WTC11 (cell line): ENCODE data around the gene E2F4. TPM values are rescaled to one million over a fixed set of nuclear protein-coding genes. Genes with fewer than 3 reads are reported as not detected.

Source experiments
- ATAC-seq: fragments of 200-7000 bp; cut with Tn5 transposase; 2 replicates; pipeline ENCODE4 v1.10.0; 2021; ENCODE audit warnings: mild to moderate bottlenecking, moderate library complexity
- CTCF ChIA-PET: fragments of 300-600 bp; sonication (Branson Sonifier 250); formaldehyde crosslinking; loops from one replicate; lab custom pipeline; 2021; ENCODE audit warnings: antibody characterized with exemption; lab: Charles Lee
- POLR2A ChIA-PET: fragments of 350-600 bp; sonication (Branson Sonifier 250); formaldehyde crosslinking; loops from one replicate; lab custom pipeline; 2021; ENCODE audit warnings: antibody characterized with exemption; lab: Charles Lee
- DNase-seq: peaks from one replicate; pipeline ENCODE4 v3.0.0; 2021; ENCODE audit warnings: low spot score
- H3K27ac Mint-ChIP-seq: 2 replicates; pipeline ENCODE4 v1.8.0; 2021; ENCODE audit warnings: mixed read lengths
- H3K27me3 Mint-ChIP-seq: 2 replicates; pipeline ENCODE4 v1.8.0; 2021; ENCODE audit warnings: low read depth, mild to moderate bottlenecking, moderate library complexity, mixed read lengths
- H3K36me3 Mint-ChIP-seq: 2 replicates; pipeline ENCODE4 v1.8.0; 2021; ENCODE audit warnings: mixed read lengths
- H3K4me1 Mint-ChIP-seq: 2 replicates; pipeline ENCODE4 v1.8.0; 2022; ENCODE audit warnings: mixed read lengths
- H3K4me3 Mint-ChIP-seq: 2 replicates; pipeline ENCODE4 v1.8.0; 2021; ENCODE audit warnings: mild to moderate bottlenecking, moderate library complexity, mixed read lengths
- H3K9me3 Mint-ChIP-seq: 2 replicates; pipeline ENCODE4 v1.8.0; 2021; ENCODE audit warnings: mixed read lengths
- ATF1 ChIP-seq: sonication (generic); formaldehyde crosslinking; IDR thresholded peaks from 2 replicates; pipeline ENCODE4 v1.8.1; 2023; ENCODE audit warnings: mild to moderate bottlenecking, moderate library complexity, missing genetic modification reagents
- CREB1 ChIP-seq: sonication (generic); formaldehyde crosslinking; IDR thresholded peaks from 2 replicates; pipeline ENCODE4 v1.8.0; 2023; ENCODE audit warnings: mild to moderate bottlenecking, missing genetic modification reagents
- CREM ChIP-seq: sonication (generic); formaldehyde crosslinking; IDR thresholded peaks from 2 replicates; pipeline ENCODE4 v1.8.1; 2022; ENCODE audit warnings: mild to moderate bottlenecking, missing genetic modification reagents, moderate library complexity
- ETV6 ChIP-seq: sonication (generic); formaldehyde crosslinking; IDR thresholded peaks from 2 replicates; pipeline ENCODE4 v1.8.1; 2022; ENCODE audit warnings: mild to moderate bottlenecking, missing genetic modification reagents
- GABPB1 ChIP-seq: sonication (generic); formaldehyde crosslinking; IDR thresholded peaks from 2 replicates; pipeline ENCODE4 v1.8.1; 2023; ENCODE audit warnings: mild to moderate bottlenecking, missing genetic modification reagents
- MYBL2 ChIP-seq: sonication (generic); formaldehyde crosslinking; IDR thresholded peaks from 2 replicates; pipeline ENCODE4 v1.8.1; 2023; ENCODE audit warnings: mild to moderate bottlenecking, moderate library complexity, missing genetic modification reagents
- NFE2L1 ChIP-seq: sonication (generic); formaldehyde crosslinking; IDR thresholded peaks from 2 replicates; pipeline ENCODE4 v1.8.1; 2023; ENCODE audit warnings: missing genetic modification reagents
- NR1H2 ChIP-seq: sonication (generic); formaldehyde crosslinking; IDR thresholded peaks from 2 replicates; pipeline ENCODE4 v1.9.0; 2021; ENCODE audit warnings: mild to moderate bottlenecking, moderate library complexity, missing genetic modification reagents
- SP1 ChIP-seq: sonication (generic); formaldehyde crosslinking; conservative IDR thresholded peaks from 2 replicates; pipeline ENCODE4 v1.8.1; 2022; ENCODE audit warnings: missing genetic modification reagents
- TEAD1 ChIP-seq: sonication (generic); formaldehyde crosslinking; IDR thresholded peaks from 2 replicates; pipeline ENCODE4 v1.8.0; 2022; ENCODE audit warnings: mild to moderate bottlenecking, missing genetic modification reagents
- TEAD4 ChIP-seq: sonication (generic); formaldehyde crosslinking; IDR thresholded peaks from 2 replicates; pipeline ENCODE4 v1.8.0; 2022; ENCODE audit warnings: mild to moderate bottlenecking, missing genetic modification reagents
- ZNF121 ChIP-seq: sonication (generic); formaldehyde crosslinking; IDR thresholded peaks from 2 replicates; pipeline ENCODE4 v1.8.0; 2023; ENCODE audit warnings: missing genetic modification reagents
- ZNF396 ChIP-seq: fragments of 250-450 bp; sonication (Bioruptor Pico); IDR thresholded peaks from 2 replicates; pipeline ENCODE4 v1.8.0; 2021; ENCODE audit warnings: mild to moderate bottlenecking, moderate library complexity, borderline replicate concordance
- ZNF416 ChIP-seq: fragments of 250-450 bp; sonication (Bioruptor Pico); IDR thresholded peaks from 2 replicates; pipeline ENCODE4 v1.9.0; 2021; ENCODE audit warnings: mild to moderate bottlenecking, inconsistent platforms
- total RNA-seq: library from RNA; stranded (reverse); gene quantifications from 3 replicates; pipeline ENCODE4 v1.2.3, GENCODE V29; 2021
- TF ChIP-seq, protein P1 (sequence below): fragments of 250-450 bp; sonication (Bioruptor Pico); IDR thresholded peaks from 2 replicates; pipeline ENCODE4 v1.9.0; 2021; ENCODE audit warnings: mild to moderate bottlenecking
- TF ChIP-seq, protein P2 (sequence below): sonication (generic); formaldehyde crosslinking; IDR thresholded peaks from 2 replicates; pipeline ENCODE4 v1.8.0; 2022; ENCODE audit warnings: mild to moderate bottlenecking, missing genetic modification reagents
- TF ChIP-seq, protein P3 (sequence below): sonication (generic); formaldehyde crosslinking; IDR thresholded peaks from 2 replicates; pipeline ENCODE4 v1.8.1; 2023; ENCODE audit warnings: mild to moderate bottlenecking, missing genetic modification reagents, moderate library complexity
- TF ChIP-seq, protein P4 (sequence below): sonication (generic); formaldehyde crosslinking; IDR thresholded peaks from 2 replicates; pipeline ENCODE4 v1.8.1; 2022; ENCODE audit warnings: mild to moderate bottlenecking, moderate library complexity, missing genetic modification reagents
- TF ChIP-seq, protein P5 (sequence below): fragments of 250-450 bp; sonication (Bioruptor Pico); IDR thresholded peaks from 2 replicates; pipeline ENCODE4 v1.8.0; 2021; ENCODE audit warnings: mild to moderate bottlenecking
- TF ChIP-seq, protein P6 (sequence below): sonication (generic); formaldehyde crosslinking; conservative IDR thresholded peaks from 2 replicates; pipeline ENCODE4 v1.8.1; 2023; ENCODE audit warnings: mild to moderate bottlenecking, low read depth, missing genetic modification reagents, moderate library complexity
- TF ChIP-seq, protein P7 (sequence below): sonication (generic); formaldehyde crosslinking; IDR thresholded peaks from 2 replicates; pipeline ENCODE4 v1.8.1; 2023; ENCODE audit warnings: mild to moderate bottlenecking, moderate library complexity, missing genetic modification reagents

E2F4 gene
- total RNA-seq, 1 experiment from 2014 or later: 85.0 TPM

DNA sequence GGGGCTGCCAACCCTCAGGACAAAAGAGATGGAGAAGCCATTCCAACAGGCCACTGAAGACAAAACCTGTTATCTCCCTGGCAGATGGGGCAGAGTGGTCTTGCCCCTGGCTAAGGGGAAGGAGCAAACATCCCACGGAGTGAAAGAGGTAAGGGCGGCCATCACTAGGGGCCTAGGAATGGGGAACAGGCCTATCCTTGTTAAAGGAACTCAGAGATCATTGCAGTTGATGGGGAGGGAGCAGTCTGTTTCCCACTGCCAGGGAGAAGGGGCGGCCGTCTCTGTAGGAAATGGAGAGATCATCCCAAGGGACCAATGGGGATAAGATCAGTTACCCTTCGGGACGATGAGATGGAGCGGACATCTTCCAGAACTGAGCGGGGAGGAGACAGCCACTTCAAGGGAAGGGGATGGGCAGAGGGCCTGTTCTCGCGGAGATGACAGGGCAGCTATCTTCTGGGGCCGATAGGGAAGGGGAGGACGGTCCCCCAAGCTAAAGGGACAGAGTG lies 34.4 kb downstream of the E2F4 start:
- Mint-ChIP-seq H3K36me3 (peaks cover 26% of the 10 kb centered on the region), H3K27ac (no peak overlapping the region)

DNA sequence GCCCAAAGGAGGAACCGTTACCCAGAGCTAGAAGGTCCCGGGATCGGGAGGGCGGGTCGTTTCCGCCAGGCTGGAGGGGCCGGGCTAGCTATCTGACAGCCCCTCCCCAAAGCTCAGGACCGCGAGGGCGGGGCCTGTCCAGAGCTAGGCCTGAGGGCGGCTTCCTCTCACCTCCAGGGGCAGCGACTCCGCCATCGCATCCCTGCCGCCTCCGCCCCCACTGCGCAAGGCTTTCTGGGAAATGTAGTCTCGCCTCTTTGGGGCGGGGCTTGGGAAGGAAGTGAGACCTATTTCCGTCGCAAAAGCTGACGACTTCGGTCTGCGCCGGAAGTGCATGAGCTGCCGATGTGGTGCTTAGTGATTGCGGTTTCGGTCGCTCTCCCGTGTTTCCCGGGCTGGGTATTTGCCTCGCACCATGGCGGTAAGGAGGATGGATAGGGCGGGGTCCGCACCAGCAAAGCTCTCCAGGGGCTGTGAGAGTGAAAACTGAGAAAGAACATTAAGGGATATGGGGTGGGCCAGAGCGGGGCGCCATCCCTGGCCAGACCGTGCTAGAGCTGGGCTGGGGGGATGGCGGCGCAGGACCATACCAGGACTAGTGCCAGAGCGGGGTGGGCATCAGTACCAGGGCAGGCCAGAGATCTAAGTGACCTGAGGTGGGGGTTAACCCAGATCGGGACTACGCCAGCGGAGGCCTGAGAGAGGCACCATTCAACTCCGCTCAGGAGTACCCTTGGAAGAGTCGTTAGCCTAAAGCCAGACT lies 35.0 kb downstream of the E2F4 start, which contains the start of gene TMEM208:
Gene TMEM208, plus strand, starts transcription at position 327 of the 763 bp plus-strand sequence. Its CDS starts 89 bp downstream, at position 416.
- peak; percentile 99 for ATAC-seq
- Mint-ChIP-seq H3K27me3 (peaks cover 28% of the 10 kb centered on the region), H3K27ac (peak within 1 kb of the TSS; percentile 98), H3K9me3 (no peaks in the 10 kb centered on the region), H3K4me1 (peaks cover 15% of the 10 kb centered on the region), H3K4me3 (peak within 1 kb of the TSS; percentile 97), H3K36me3 (peaks cover 26% of the 10 kb centered on the region)
- CTCF ChIA-PET: interaction anchor here (0.8 to 2.8 kb wide), 21 partner anchors 9 to 266 kb away, joined by 3 to 41 read pairs (median 5); partner anchors contain the start of genes B3GNT9, CES3, E2F4 and ELMO3
- peak; percentile 100 for DNase-seq
- POLR2A ChIA-PET: interaction anchor here (0.6 to 2.1 kb wide), 11 partner anchors 10 to 53 kb away, joined by 3 to 25 read pairs (median 4); partner anchors contain the start of genes ELMO3, EXOC3L1 and FHOD1
- peak; percentile 36; the same call in 1 of the 2 replicates for TF ChIP-seq ETV6 (CRISPR knock-in tag)
- TF ChIP-seq GABPB1 (CRISPR knock-in tag): peak; percentile 93
- peak; percentile 100 for TF ChIP-seq SP1 (CRISPR knock-in tag)
- 0 out of 2 replicates have a peak, but pooled peaks have one; percentile 30 for TF ChIP-seq MYBL2
- peak; percentile 93 for TF ChIP-seq CREB1 (CRISPR knock-in tag)
- TF ChIP-seq ZNF121 (CRISPR knock-in tag): no peak
- TF ChIP-seq, protein P1, sequence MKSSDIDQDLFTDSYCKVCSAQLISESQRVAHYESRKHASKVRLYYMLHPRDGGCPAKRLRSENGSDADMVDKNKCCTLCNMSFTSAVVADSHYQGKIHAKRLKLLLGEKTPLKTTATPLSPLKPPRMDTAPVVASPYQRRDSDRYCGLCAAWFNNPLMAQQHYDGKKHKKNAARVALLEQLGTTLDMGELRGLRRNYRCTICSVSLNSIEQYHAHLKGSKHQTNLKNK (CRISPR knock-in tag): 0 out of 2 replicates have a peak, but pooled peaks have one; percentile 42
- TF ChIP-seq, protein P2, sequence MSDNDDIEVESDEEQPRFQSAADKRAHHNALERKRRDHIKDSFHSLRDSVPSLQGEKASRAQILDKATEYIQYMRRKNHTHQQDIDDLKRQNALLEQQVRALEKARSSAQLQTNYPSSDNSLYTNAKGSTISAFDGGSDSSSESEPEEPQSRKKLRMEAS (CRISPR knock-in tag): peak; percentile 58; the same call in 1 of the 2 replicates
- TF ChIP-seq, protein P3, sequence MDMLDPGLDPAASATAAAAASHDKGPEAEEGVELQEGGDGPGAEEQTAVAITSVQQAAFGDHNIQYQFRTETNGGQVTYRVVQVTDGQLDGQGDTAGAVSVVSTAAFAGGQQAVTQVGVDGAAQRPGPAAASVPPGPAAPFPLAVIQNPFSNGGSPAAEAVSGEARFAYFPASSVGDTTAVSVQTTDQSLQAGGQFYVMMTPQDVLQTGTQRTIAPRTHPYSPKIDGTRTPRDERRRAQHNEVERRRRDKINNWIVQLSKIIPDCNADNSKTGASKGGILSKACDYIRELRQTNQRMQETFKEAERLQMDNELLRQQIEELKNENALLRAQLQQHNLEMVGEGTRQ: 0 out of 2 replicates have a peak, but pooled peaks have one; percentile 17
- peak; percentile 46; the same call in 1 of the 2 replicates for TF ChIP-seq TEAD1 (CRISPR knock-in tag)
- TF ChIP-seq, protein P4, sequence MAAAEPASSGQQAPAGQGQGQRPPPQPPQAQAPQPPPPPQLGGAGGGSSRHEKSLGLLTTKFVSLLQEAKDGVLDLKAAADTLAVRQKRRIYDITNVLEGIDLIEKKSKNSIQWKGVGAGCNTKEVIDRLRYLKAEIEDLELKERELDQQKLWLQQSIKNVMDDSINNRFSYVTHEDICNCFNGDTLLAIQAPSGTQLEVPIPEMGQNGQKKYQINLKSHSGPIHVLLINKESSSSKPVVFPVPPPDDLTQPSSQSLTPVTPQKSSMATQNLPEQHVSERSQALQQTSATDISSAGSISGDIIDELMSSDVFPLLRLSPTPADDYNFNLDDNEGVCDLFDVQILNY (CRISPR knock-in tag): 0 out of 2 replicates have a peak, but pooled peaks have one; percentile 38
- TF ChIP-seq, protein P5, sequence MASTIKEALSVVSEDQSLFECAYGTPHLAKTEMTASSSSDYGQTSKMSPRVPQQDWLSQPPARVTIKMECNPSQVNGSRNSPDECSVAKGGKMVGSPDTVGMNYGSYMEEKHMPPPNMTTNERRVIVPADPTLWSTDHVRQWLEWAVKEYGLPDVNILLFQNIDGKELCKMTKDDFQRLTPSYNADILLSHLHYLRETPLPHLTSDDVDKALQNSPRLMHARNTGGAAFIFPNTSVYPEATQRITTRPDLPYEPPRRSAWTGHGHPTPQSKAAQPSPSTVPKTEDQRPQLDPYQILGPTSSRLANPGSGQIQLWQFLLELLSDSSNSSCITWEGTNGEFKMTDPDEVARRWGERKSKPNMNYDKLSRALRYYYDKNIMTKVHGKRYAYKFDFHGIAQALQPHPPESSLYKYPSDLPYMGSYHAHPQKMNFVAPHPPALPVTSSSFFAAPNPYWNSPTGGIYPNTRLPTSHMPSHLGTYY: peak; percentile 18; the same call in 1 of the 2 replicates
- no peak for TF ChIP-seq NR1H2
- TF ChIP-seq ZNF416 (CRISPR knock-in tag): 0 out of 2 replicates have a peak, but pooled peaks have one; percentile 39
- peak; percentile 89; the same call in 1 of the 2 replicates for TF ChIP-seq ATF1 (CRISPR knock-in tag)
- peak; percentile 100 for TF ChIP-seq CREM (CRISPR knock-in tag)

More for the DNA sequence above, 34.4 kb downstream of the E2F4 start:
- POLR2A ChIA-PET: interaction anchor here (0.6 to 2.1 kb wide), 10 partner anchors 10 to 52 kb away, joined by 3 to 25 read pairs (median 4); partner anchors contain the start of genes ELMO3, EXOC3L1 and FHOD1
- Mint-ChIP-seq H3K27me3 (peaks cover 28% of the 10 kb centered on the region), H3K4me3 (peak overlapping the region; percentile 97), H3K9me3 (no peaks in the 10 kb centered on the region), H3K4me1 (peaks cover 15% of the 10 kb centered on the region)
- no peak for DNase-seq
- no peak; the same call in 1 of the 2 replicates for ATAC-seq
- no peak for TF ChIP-seq NFE2L1
- TF ChIP-seq, protein P6, sequence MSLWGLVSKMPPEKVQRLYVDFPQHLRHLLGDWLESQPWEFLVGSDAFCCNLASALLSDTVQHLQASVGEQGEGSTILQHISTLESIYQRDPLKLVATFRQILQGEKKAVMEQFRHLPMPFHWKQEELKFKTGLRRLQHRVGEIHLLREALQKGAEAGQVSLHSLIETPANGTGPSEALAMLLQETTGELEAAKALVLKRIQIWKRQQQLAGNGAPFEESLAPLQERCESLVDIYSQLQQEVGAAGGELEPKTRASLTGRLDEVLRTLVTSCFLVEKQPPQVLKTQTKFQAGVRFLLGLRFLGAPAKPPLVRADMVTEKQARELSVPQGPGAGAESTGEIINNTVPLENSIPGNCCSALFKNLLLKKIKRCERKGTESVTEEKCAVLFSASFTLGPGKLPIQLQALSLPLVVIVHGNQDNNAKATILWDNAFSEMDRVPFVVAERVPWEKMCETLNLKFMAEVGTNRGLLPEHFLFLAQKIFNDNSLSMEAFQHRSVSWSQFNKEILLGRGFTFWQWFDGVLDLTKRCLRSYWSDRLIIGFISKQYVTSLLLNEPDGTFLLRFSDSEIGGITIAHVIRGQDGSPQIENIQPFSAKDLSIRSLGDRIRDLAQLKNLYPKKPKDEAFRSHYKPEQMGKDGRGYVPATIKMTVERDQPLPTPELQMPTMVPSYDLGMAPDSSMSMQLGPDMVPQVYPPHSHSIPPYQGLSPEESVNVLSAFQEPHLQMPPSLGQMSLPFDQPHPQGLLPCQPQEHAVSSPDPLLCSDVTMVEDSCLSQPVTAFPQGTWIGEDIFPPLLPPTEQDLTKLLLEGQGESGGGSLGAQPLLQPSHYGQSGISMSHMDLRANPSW (CRISPR knock-in tag): no peak
- no peak for TF ChIP-seq NR1H2
- TF ChIP-seq, protein P7, sequence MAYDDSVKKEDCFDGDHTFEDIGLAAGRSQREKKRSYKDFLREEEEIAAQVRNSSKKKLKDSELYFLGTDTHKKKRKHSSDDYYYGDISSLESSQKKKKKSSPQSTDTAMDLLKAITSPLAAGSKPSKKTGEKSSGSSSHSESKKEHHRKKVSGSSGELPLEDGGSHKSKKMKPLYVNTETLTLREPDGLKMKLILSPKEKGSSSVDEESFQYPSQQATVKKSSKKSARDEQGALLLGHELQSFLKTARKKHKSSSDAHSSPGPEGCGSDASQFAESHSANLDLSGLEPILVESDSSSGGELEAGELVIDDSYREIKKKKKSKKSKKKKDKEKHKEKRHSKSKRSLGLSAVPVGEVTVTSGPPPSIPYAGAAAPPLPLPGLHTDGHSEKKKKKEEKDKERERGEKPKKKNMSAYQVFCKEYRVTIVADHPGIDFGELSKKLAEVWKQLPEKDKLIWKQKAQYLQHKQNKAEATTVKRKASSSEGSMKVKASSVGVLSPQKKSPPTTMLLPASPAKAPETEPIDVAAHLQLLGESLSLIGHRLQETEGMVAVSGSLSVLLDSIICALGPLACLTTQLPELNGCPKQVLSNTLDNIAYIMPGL (CRISPR knock-in tag): no peak
- TF ChIP-seq TEAD4 (CRISPR knock-in tag): no peak
- no peak for TF ChIP-seq ZNF396 (CRISPR knock-in tag)
- CTCF ChIA-PET: interaction anchor here (0.8 to 2.8 kb wide), 20 partner anchors 8 to 265 kb away, joined by 3 to 41 read pairs (median 5); partner anchors contain the start of genes B3GNT9, CES3, E2F4 and ELMO3
